BE2C (cell line): ENCODE data around the gene SPNS2.

Experiments
- DNase-seq: peaks from one replicate; pipeline ENCODE4 v3.0.0-alpha.2; 2020
- H3K27me3 ChIP-seq: fragments of 250-450 bp; sonication (Bioruptor Pico); 2 replicates; pipeline ENCODE4 v1.5.1; 2020; ENCODE audit warnings: mild to moderate bottlenecking
- H3K36me3 ChIP-seq: fragments of 250-450 bp; sonication (Bioruptor Pico); 2 replicates; pipeline ENCODE4 v1.5.1; 2020; ENCODE audit warnings: mild to moderate bottlenecking
- H3K4me1 ChIP-seq: fragments of 250-450 bp; sonication (Bioruptor Pico); 2 replicates; pipeline ENCODE4 v1.5.1; 2020
- H3K4me3 ChIP-seq: 2 replicates; pipeline ENCODE4 v1.5.1; 2011; ENCODE audit warnings: low read depth, low read length
- H3K9me3 ChIP-seq: fragments of 250-450 bp; sonication (Bioruptor Pico); 2 replicates; pipeline ENCODE4 v1.5.1; 2020
- CTCF ChIP-seq: IDR thresholded peaks from 2 replicates; pipeline ENCODE4 v1.5.1; 2012; ENCODE audit warnings: mild to moderate bottlenecking, low read depth, low read length

SPNS2 gene

DNA sequence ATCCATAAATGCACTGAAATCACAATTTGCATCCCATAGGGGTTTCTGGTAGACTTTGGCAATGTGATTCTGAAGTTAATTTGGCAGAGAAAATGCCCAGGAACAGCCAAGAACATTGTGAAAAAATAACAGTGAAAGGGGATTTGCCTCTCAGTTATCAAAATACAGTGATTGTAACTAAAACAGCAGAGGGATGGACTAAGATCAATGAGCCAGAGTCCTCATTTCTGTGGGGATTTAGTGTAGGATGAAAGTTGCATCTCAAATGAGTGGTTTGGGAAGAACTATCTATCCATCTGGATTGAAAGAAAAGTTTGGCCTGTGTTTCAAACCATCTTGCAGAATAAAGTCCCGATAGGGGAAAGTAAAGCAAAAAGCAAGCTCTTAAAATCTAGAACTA, 28.5 kb downstream of the SPNS2 start:
- DNase-seq = no peak
- H3K9me3 ChIP-seq = no peaks in the 10 kb centered on the region
- H3K4me1 ChIP-seq = no peaks in the 10 kb centered on the region
- TF ChIP-seq CTCF = no peak
- no peaks in the 10 kb centered on the region for H3K36me3 ChIP-seq
- H3K4me3 ChIP-seq = no peak overlapping the region
- no peaks in the 10 kb centered on the region for H3K27me3 ChIP-seq

GRCh38 chr17:4527566-4528125, 29.0 kb downstream of the SPNS2 start:
- no peak for DNase-seq
- Histone ChIP-seq H3K4me3 (no peak overlapping the region), H3K36me3 (no peaks in the 10 kb centered on the region), H3K4me1 (no peaks in the 10 kb centered on the region), H3K9me3 (no peaks in the 10 kb centered on the region), H3K27me3 (no peaks in the 10 kb centered on the region)
- TF ChIP-seq CTCF = no peak

DNA sequence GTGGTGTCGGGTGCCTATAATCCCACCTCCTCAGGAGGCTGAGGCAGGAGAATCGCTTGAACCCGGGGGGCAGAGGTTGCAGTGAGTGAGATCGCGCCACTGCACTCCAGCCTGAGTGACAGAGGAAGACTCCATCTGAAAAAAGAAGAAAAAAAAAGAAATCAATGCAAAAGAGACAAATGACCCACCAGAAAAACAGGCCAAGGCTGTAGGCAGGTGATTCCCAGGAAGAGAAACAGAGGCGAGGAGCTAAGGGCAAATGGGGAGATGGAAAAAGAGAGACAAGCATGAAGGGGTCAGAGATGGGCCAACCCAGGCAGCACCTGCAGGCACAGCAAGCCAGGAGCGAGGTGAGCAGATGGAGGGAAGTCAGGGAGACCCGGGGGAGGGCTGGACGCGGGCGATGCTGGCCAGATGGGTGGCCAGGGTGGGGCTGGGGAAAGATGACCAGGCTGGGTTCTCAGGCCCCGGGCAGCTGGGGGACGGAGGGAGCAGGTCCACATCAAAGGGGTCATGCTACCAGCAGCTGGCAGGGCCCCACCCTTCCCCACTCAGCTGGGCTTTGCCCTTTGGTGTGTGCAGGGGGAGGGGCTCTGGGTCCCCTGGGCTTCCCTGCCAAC, 31.0 kb downstream of the SPNS2 start:
- no peaks in the 10 kb centered on the region for H3K27me3 ChIP-seq

DNA sequence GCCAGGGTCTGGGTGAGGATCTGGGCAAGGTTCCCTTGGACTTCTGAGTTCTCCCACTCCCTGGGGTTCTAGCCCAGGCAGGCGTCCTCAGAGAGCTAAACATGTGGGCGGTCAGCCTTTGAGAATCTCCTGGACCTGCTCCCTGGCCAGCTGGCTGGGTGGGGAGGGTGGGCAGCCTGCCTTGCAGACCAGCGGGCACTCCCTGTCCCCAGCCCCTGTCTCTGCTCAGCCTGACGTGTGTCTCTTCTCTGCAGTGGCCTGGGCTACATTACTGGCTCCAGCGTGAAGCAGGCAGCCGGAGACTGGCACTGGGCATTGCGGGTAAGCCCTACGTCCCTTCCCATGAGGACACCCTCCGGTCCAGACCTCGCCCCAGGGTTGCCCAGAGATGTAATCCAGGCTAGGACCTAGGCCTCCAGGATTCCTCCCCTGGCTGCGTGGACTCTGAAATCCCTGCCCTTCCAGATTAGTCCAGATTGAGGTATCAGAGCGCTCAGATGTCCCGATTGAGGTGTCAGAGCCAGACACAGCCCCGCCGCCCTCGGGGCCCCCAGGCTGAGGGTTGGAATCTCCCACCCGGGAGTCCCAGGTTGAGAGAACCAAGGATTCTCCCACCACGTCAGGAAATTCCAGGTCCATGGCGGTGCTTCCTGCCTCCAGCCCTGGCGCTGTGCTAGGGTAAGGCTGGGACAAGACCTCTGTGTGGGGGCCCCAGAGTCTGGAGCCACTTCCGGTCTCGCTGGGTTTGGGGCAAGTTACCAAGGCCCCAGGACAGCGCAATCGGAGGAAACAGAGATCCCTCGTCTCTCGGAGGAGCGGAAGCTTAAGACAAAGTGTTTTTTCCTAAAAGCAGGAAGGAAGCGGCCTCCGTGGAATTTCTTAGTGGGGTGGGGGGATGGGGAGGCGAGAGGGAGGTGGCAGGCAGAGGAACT, 32.4 kb downstream of the SPNS2 start:
- no peaks in the 10 kb centered on the region for H3K27me3 ChIP-seq
- H3K9me3 ChIP-seq = no peaks in the 10 kb centered on the region
- DNase-seq = no peak

More for the DNA sequence above, 31.0 kb downstream of the SPNS2 start:
- H3K4me3 ChIP-seq = no peak overlapping the region
- no peaks in the 10 kb centered on the region for H3K36me3 ChIP-seq
- peaks cover 3% of the 10 kb centered on the region for H3K4me1 ChIP-seq
- no peak for DNase-seq
- no peak for TF ChIP-seq CTCF
- H3K9me3 ChIP-seq = no peaks in the 10 kb centered on the region

DNA sequence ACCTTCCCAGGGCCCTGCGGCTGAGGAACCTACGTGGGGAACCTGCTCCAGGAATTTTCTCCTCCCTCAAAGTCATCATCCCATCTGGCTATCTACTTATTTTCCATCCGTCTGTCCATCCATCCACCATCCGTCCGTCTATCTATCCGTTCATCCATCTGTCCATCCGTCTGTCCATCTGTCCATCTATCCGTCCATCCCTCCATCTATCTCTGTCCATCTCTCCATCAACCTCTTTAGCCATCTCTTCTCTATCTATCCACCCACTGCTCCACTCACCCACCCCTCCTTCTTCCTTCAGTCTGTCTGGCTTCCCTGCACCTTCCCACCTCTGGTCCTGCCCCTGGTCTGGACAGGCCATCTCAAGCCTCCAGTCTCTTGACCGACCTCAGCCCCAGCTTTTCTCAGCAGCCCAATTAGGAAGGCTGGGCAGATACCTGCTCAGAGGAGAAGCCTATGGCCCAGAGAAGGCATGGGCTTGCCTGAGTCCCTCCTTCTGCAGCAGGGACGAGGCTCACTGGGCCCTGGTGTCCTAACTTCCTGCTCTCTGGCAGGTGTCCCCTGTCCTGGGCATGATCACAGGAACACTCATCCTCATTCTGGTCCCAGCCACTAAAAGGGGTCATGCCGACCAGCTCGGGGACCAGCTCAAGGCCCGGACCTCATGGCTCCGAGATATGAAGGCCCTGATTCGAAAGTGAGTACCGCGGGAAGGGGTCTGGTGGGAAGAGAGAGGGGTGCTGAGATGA, 33.5 kb downstream of the SPNS2 start:
- Histone ChIP-seq H3K4me1 (peaks cover 3% of the 10 kb centered on the region), H3K36me3 (no peaks in the 10 kb centered on the region), H3K27me3 (no peaks in the 10 kb centered on the region), H3K9me3 (no peaks in the 10 kb centered on the region), H3K4me3 (no peak overlapping the region)
- no peak for TF ChIP-seq CTCF
- no peak for DNase-seq

More for the DNA sequence above, 32.4 kb downstream of the SPNS2 start:
- Histone ChIP-seq H3K4me3 (no peak overlapping the region), H3K4me1 (peaks cover 3% of the 10 kb centered on the region), H3K36me3 (no peaks in the 10 kb centered on the region)
- no peak for TF ChIP-seq CTCF
